T-cell (primary cell): ENCODE results near the gene APOL4. TPM values are rescaled to one million over a fixed set of nuclear protein-coding genes. Genes with fewer than 3 reads are reported as not detected.
"Not testable (repeated sequence)": the region's sequence is repeated elsewhere in the genome, so short reads cannot be mapped to it uniquely, and the experiment has no call there.

Experiments
- ATAC-seq, 4 experiments: fragments of 200-7000 bp in 3 of 4; fragments of 150-1000 bp in 1 of 4; cut with Tn5 transposase; replicated peaks in 1 of 4; 1 replicate in 3 of 4; 2 replicates in 1 of 4; pipeline ENCODE4 v1.10.0; 2021; ENCODE audit warnings: moderate library complexity in 3 of 4, mild to moderate bottlenecking in 2 of 4, moderate number of reproducible peaks in 1 of 4
- CTCF ChIA-PET, 2 donors: fragments of 300-600 bp; sonication (Branson Sonifier 250); formaldehyde crosslinking; loops; one replicate each; lab custom pipeline; 2022; ENCODE audit warnings: antibody characterized with exemption in 2 of 2; lab: Charles Lee
- POLR2A ChIA-PET, 2 donors: fragments of 300-600 bp; sonication (Branson Sonifier 250); formaldehyde crosslinking; loops; one replicate each; lab custom pipeline; 2022; ENCODE audit warnings: antibody characterized with exemption in 2 of 2; lab: Charles Lee
- DNase-seq, 35 experiments: peaks; one replicate each; pipeline versions ENCODE4 v3.0.0 to v3.0.0-alpha.2; 2013 to 2023
- H3K27ac ChIP-seq: one replicate; pipeline ENCODE4 v1.5.1; 2013; ENCODE audit warnings: low read length
- H3K27me3 ChIP-seq, 2 experiments: replicated peaks in 1 of 2; 1 replicate in 1 of 2; 2 replicates in 1 of 2; pipeline versions ENCODE4 v1.6.1 to v1.7.0; 2013; ENCODE audit warnings: low read length in 1 of 2, mixed read lengths in 1 of 2; ENCODE audit not compliant: control insufficient read depth in 2 of 2, insufficient read depth in 2 of 2; ENCODE audit errors: extremely low read depth in 1 of 2
- H3K36me3 ChIP-seq, 2 donors: 1 replicate in 1 of 2; 2 replicates in 1 of 2; pipeline versions ENCODE4 v1.6.1 to v1.7.0; 2013; ENCODE audit warnings: low read length in 1 of 2; ENCODE audit not compliant: control insufficient read depth in 2 of 2, insufficient read depth in 1 of 2; ENCODE audit errors: extremely low read depth in 1 of 2
- H3K4me1 ChIP-seq, 2 experiments: 1 replicate in 1 of 2; 2 replicates in 1 of 2; pipeline versions ENCODE4 v1.6.1 to v1.7.0; 2013; ENCODE audit warnings: low read length in 2 of 2, mixed read lengths in 1 of 2; ENCODE audit not compliant: insufficient read depth in 2 of 2, control insufficient read depth in 1 of 2; ENCODE audit errors: extremely low read depth in 1 of 2
- H3K4me3 ChIP-seq, 2 donors: 1 replicate in 1 of 2; 2 replicates in 1 of 2; pipeline versions ENCODE4 v1.5.1 to v1.7.0; 2013; ENCODE audit warnings: mild to moderate bottlenecking in 2 of 2, low read length in 1 of 2, moderate library complexity in 1 of 2; ENCODE audit not compliant: control insufficient read depth in 1 of 2; ENCODE audit errors: extremely low read depth in 1 of 2
- H3K9me3 ChIP-seq: 2 replicates; pipeline ENCODE4 v1.7.0; 2013
- H3K27ac Mint-ChIP-seq, 2 donors: one replicate each; pipeline ENCODE4 v1.8.0; 2020 to 2021; ENCODE audit warnings: mild to moderate bottlenecking in 2 of 2, mixed read lengths in 2 of 2
- H3K27me3 Mint-ChIP-seq, 2 donors: one replicate each; pipeline ENCODE4 v1.8.0; 2021 to 2022; ENCODE audit warnings: mixed read lengths in 2 of 2
- H3K36me3 Mint-ChIP-seq: one replicate; pipeline ENCODE4 v1.8.0; 2021; ENCODE audit warnings: mixed read lengths
- H3K4me1 Mint-ChIP-seq, 3 donors: one replicate each; pipeline ENCODE4 v1.8.0; 2020 to 2022; ENCODE audit warnings: mixed read lengths in 3 of 3, mild to moderate bottlenecking in 1 of 3
- H3K4me3 Mint-ChIP-seq, 3 donors: one replicate each; pipeline ENCODE4 v1.8.0; 2020 to 2022; ENCODE audit warnings: mild to moderate bottlenecking in 3 of 3, mixed read lengths in 3 of 3, moderate library complexity in 3 of 3
- H3K9me3 Mint-ChIP-seq, 3 donors: one replicate each; pipeline ENCODE4 v1.8.0; 2020 to 2022; ENCODE audit warnings: mixed read lengths in 3 of 3
- WGBS: methylation state at CpG from one replicate; pipeline ENCODE4 v1.1.5; 2013; ENCODE audit warnings: missing lambda C conversion rate; ENCODE audit not compliant: insufficient coverage; 5-methylcytosine and 5-hydroxymethylcytosine counted together
- total RNA-seq, 35 experiments: library from RNA in 6 of 35; stranded (reverse) in 6 of 35; fragments of 120-200 nt in 1 of 35; gene quantifications; one replicate each; pipeline versions ENCODE4 v1.2.1 to v1.2.4 and lab custom pipeline; 2013 to 2026

APOL4 gene
- total RNA-seq, 5 donors from 2014 or later (not counting 1 experiment from before 2014, with no cell fraction given) = 0.22 to 0.72 TPM; not detected in 3

DNA sequence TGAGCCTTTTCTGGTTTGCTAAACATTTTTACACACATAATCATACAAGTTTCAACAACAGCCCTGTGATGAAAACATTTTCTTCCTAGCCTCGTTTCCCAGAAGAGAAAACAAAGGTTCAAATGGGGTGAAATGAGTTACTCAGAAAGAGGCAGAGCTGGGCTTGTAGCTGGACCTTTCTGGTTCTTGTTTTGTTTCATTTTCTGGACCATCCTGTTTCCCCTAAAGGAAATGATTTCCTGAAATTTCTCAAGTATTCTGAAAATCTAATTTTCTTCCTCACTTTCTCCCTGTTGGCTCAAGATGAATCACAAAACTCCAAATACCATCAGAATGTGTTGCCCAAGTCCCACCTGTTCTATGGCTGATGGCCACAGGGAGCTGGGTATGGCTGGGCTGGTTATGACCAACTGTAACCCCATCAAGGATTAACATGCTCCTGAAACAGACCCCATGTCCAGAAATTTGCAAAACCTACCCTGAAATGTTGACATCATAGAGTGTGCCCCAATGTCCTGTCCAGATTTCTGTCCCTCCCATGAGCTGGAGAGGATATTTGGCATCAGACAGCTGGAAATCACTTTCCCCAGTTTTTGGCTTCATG is 6.7 kb upstream of the APOL4 start:
- peaks cover 4% of the 10 kb centered on the region for H3K36me3 Mint-ChIP-seq
- no peak for DNase-seq
- no peak for ATAC-seq
- Histone ChIP-seq H3K9me3 (no peaks in the 10 kb centered on the region), H3K27me3 (peaks cover 0 to 17% of the 10 kb centered on the region in 2 experiments), H3K36me3 (no peaks in the 10 kb centered on the region), H3K4me3 (no peak overlapping the region), H3K27ac (no peak overlapping the region), H3K4me1 (no peaks in the 10 kb centered on the region)
- CTCF ChIA-PET = no interaction called here
- peaks cover 32 to 38% of the 10 kb centered on the region in 2 donors for H3K27me3 Mint-ChIP-seq
- no peak overlapping the region for H3K4me3 Mint-ChIP-seq
- no peak overlapping the region for H3K27ac Mint-ChIP-seq
- no CpG with 5 or more reads among the region's 1 CpG for WGBS
- POLR2A ChIA-PET = no interaction called here
- H3K9me3 Mint-ChIP-seq = peaks cover 0 to 9% (median 4%) of the 10 kb centered on the region in 3 donors
- peaks cover 11 to 13% (median 12%) of the 10 kb centered on the region in 3 donors for H3K4me1 Mint-ChIP-seq

DNA sequence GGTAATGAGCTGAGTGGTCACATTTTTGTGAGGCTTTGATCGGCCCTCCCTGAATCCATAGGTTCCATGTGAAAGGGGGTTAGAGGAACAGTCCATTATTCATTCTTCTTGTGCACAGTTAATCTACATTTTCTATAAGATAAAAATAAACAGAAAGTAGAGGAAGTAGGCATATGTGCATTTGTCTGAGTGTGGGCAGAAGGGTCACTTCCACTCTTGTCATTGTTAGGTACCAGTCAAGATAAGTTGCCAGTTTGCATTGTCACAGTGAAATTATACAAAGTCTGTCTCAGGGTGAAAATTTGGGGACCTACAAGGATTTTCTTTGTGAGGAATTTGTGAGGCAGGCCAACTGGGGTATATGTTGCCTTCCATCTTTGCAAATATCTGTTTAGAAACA is 4.6 kb upstream of the APOL4 start:
- no peak overlapping the region for H3K4me3 Mint-ChIP-seq
- Histone ChIP-seq H3K27ac (no peak overlapping the region), H3K9me3 (no peaks in the 10 kb centered on the region), H3K4me1 (no peaks in the 10 kb centered on the region), H3K27me3 (peaks cover 0 to 5% of the 10 kb centered on the region in 2 experiments), H3K4me3 (no peak overlapping the region), H3K36me3 (no peaks in the 10 kb centered on the region)
- DNase-seq = no peak
- ChIA-PET CTCF (no interaction called here), POLR2A (no interaction called here)
- ATAC-seq = no peak
- H3K27me3 Mint-ChIP-seq = peaks cover 19 to 25% of the 10 kb centered on the region in 2 donors
- no CpG with 5 or more reads among the region's 1 CpG for WGBS
- no peak overlapping the region for H3K27ac Mint-ChIP-seq
- peaks cover 0 to 9% (median 4%) of the 10 kb centered on the region in 3 donors for H3K9me3 Mint-ChIP-seq
- H3K36me3 Mint-ChIP-seq = peaks cover 4% of the 10 kb centered on the region
- H3K4me1 Mint-ChIP-seq = peaks cover 8 to 11% (median 11%) of the 10 kb centered on the region in 3 donors

DNA sequence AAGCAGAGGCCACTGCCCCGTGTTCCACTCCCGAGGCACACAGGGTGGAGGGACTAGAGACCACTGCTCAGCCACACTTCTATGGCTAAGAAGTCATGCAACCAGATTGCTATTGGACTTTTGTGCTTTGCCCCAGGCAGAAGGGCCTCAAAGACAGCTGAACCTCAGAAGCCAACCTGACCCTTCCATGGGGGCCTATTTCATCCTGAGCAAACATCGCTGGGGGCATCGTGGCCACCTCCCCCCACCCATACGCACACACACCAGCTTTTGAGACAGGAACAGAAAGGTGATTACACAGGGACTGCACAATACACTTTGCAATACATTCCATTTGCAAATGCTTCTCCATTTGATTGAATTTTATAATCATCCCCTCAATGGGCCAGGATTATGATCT is 4.0 kb upstream of the APOL4 start:
- H3K27ac ChIP-seq, CTCF ChIA-PET, H3K36me3 Mint-ChIP-seq, POLR2A ChIA-PET, ATAC-seq, H3K27me3 ChIP-seq, DNase-seq, H3K4me1 ChIP-seq, H3K4me1 Mint-ChIP-seq, H3K4me3 Mint-ChIP-seq, H3K36me3 ChIP-seq, H3K9me3 Mint-ChIP-seq, H3K4me3 ChIP-seq, H3K27ac Mint-ChIP-seq, H3K9me3 ChIP-seq: not testable (repeated sequence)
- WGBS = 94% methylated on average over 2 of the region's 5 CpGs
- peaks cover 15 to 25% of the 10 kb centered on the region in 2 donors for H3K27me3 Mint-ChIP-seq

DNA sequence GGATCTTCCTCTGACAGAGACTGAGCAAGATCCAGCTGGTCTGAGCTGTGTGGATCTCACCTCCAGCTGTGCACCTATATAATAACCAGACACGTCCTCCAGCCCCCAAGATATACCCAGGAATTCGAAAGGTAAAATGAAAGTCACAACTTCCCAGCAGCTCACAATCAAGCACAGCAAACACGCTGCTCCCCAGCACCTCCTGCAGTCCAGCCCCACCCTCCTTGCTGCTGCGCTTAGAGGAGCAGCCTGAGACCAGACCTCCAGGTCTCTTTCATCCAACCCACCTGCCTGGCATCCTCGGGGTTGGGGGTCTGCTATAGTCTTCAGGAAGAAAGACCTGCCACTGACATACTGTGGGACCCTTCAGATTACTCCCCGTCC is 3.0 kb upstream of the APOL4 start:
- Histone ChIP-seq H3K27me3 (peaks cover 0 to 5% of the 10 kb centered on the region in 2 experiments), H3K4me3 (no peak overlapping the region), H3K9me3 (no peaks in the 10 kb centered on the region), H3K4me1 (no peaks in the 10 kb centered on the region), H3K27ac (no peak overlapping the region), H3K36me3 (no peaks in the 10 kb centered on the region)
- H3K27ac Mint-ChIP-seq = no peak overlapping the region
- peak overlapping the region in 1 of 3 donors; percentile 53 for H3K4me3 Mint-ChIP-seq
- WGBS = 70% methylated on average over 4 of the region's 6 CpGs
- ChIA-PET CTCF (interaction anchor here in 1 of 2 donors (1.2 kb wide), 1 partner anchor 27 kb away, joined by 4 read pairs; no protein-coding TSS in a partner anchor), POLR2A (no interaction called here)
- ATAC-seq (no peak), DNase-seq (no peak)
- peaks cover 4% of the 10 kb centered on the region for H3K36me3 Mint-ChIP-seq
- peaks cover 0 to 2% (median 0%) of the 10 kb centered on the region in 3 donors for H3K4me1 Mint-ChIP-seq
- peaks cover 9 to 21% of the 10 kb centered on the region in 2 donors for H3K27me3 Mint-ChIP-seq
- H3K9me3 Mint-ChIP-seq = peaks cover 0 to 9% (median 4%) of the 10 kb centered on the region in 3 donors

DNA sequence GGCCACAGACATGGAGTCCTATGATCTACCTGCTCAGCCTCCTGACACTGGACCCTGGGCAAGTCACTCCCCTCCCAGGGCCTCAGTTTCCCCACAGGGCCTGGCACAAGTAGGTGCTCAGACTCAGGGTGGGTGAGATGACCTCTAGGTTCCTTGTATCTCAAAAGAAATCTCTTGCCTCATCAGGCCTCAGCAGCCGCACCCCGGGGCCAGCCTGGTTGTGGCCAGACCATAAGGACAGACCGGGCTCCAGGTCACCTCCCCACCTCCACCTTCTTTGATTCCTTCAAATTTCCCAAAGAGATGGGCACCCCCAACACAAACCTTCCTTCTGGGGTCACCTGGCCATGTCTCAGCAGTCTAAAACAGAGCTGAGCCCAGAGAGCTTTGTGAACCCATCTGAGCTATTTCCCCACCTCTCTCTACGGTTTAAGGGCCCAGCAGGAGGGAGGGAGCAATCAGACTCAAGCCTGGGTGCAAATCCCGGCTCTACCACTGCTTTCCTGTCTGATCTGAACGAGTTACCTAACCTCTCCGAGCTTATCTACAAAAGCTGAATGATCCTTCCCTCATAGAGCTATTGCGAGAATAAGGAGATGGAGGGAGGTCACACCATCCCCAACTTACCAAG is 2.5 kb upstream of the APOL4 start:
- Histone ChIP-seq H3K27ac (no peak overlapping the region), H3K36me3 (no peaks in the 10 kb centered on the region), H3K4me3 (no peak overlapping the region), H3K27me3 (peaks cover 0 to 6% of the 10 kb centered on the region in 2 experiments), H3K4me1 (no peaks in the 10 kb centered on the region), H3K9me3 (no peaks in the 10 kb centered on the region)
- ATAC-seq = no peak
- Mint-ChIP-seq H3K4me1 (peaks cover 0 to 2% (median 0%) of the 10 kb centered on the region in 3 donors), H3K36me3 (peaks cover 1% of the 10 kb centered on the region), H3K27me3 (peaks cover 5 to 19% of the 10 kb centered on the region in 2 donors), H3K4me3 (peak overlapping the region in 1 of 3 donors; percentile 53), H3K9me3 (peaks cover 0 to 5% (median 1%) of the 10 kb centered on the region in 3 donors), H3K27ac (no peak overlapping the region)
- CTCF ChIA-PET = interaction anchor here in 1 of 2 donors (1.2 kb wide), 1 partner anchor 26 kb away, joined by 4 read pairs; no protein-coding TSS in a partner anchor
- no peak for DNase-seq
- POLR2A ChIA-PET = no interaction called here
- 76% methylated on average over 3 of the region's 8 CpGs for WGBS

DNA sequence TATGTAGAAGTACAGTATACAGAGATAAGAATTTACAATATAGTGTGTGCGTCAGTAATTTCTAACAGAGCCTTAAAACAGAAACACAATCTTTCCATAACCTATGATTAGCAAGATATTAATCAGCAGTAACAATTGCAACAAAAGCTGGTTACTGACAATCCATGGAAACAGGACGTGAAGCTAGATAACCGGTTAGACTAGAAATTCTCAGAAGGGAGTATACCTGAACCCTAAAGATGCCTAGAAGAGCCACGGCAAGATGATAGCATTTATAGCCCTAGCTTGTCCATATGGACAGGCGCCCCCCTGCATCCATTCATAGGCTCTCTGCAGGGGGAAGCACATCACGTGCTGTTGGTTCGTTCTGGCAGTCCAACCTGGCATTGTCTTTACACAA is 1.8 kb upstream of the APOL4 start:
- H3K27me3 ChIP-seq = peaks cover 0 to 13% of the 10 kb centered on the region in 2 experiments
- H3K4me3 Mint-ChIP-seq, ATAC-seq, CTCF ChIA-PET, H3K27ac Mint-ChIP-seq, H3K36me3 ChIP-seq, H3K27ac ChIP-seq, POLR2A ChIA-PET, DNase-seq, H3K4me3 ChIP-seq, H3K4me1 Mint-ChIP-seq, H3K36me3 Mint-ChIP-seq, H3K4me1 ChIP-seq, H3K9me3 Mint-ChIP-seq, H3K9me3 ChIP-seq: not testable (repeated sequence)
- H3K27me3 Mint-ChIP-seq = peaks cover 0 to 14% of the 10 kb centered on the region in 2 donors
- WGBS = 92% methylated on average over 5 of the region's 7 CpGs
